Peyer's patch (tissue), 4 donors: ENCODE data around the gene MVK.

Source experiments
- CTCF ChIP-seq, 6 experiments: fragments of 450-650 bp in 4 of 6; fragments of 200-600 bp in 2 of 6; sonication (generic) in 1 of 6; IDR thresholded peaks; one replicate each; pipeline ENCODE4 v1.5.1; 2017 to 2019; ENCODE audit warnings: antibody characterized with exemption in 6 of 6, mild to moderate bottlenecking in 3 of 6, moderate library complexity in 1 of 6
- POLR2A ChIP-seq, 2 donors: fragments of 450-650 bp; IDR thresholded peaks; one replicate each; pipeline ENCODE4 v1.5.1; 2017; ENCODE audit warnings: antibody characterized with exemption in 2 of 2, mild to moderate bottlenecking in 2 of 2, moderate library complexity in 2 of 2

- TF ChIP-seq CTCF (IDR thresholded peaks at IDR 0.05) = no peak
- no peak for TF ChIP-seq POLR2A (IDR thresholded peaks at IDR 0.05)
Observed at GRCh38 chr12:109529691-109530640, 43.6 kb upstream of the MVK start.
